Hematopoietic multipotent progenitor cell treated with erythropoietin and hydrocortisone succinate and interleukin-3 and kit ligand, for 8 days (in vitro differentiated cells): ENCODE measurements around the gene CPHXL2.
A peak's percentile ranks its signal among the peaks of the same experiment; 100 is the strongest.

Experiments
- DNase-seq: peaks from one replicate; pipeline ENCODE4 v3.0.0-alpha.2; 2015

CPHXL2 gene

GRCh38 chr16:75640598-75640997 is 36.2 kb downstream of the CPHXL2 start:
- no peak for DNase-seq

GRCh38 chr16:75635036-75635435 is 41.8 kb downstream of the CPHXL2 start:
- no peak for DNase-seq

- DNase-seq = no peak
Observed at GRCh38 chr16:75632857-75633256, 44.0 kb downstream of the CPHXL2 start.

GRCh38 chr16:75630052-75630451 is 46.8 kb downstream of the CPHXL2 start:
- no peak for DNase-seq

- DNase-seq = no peak
Observed at GRCh38 chr16:75629132-75629531, 47.7 kb downstream of the CPHXL2 start.

- DNase-seq = no peak
Observed at GRCh38 chr16:75628351-75628750, 48.5 kb downstream of the CPHXL2 start.

- peak; percentile 61 for DNase-seq
Observed at GRCh38 chr16:75627851-75628250, 49.0 kb downstream of the CPHXL2 start.

- DNase-seq = no peak
Observed at GRCh38 chr16:75626806-75627205, 50.0 kb downstream of the CPHXL2 start.

GRCh38 chr16:75624921-75625334 is 51.9 kb downstream of the CPHXL2 start:
- DNase-seq = no peak

- peak; percentile 98 for DNase-seq
Observed at GRCh38 chr16:75622761-75623605, 53.8 kb downstream of the CPHXL2 start, which contains the start of gene ADAT1. ADAT1 (minus strand) TSS chr16:75623281; CDS start chr16:75620799, 2,482 bp downstream.

- peak; percentile 93 for DNase-seq
Observed at GRCh38 chr16:75621170-75621477, 55.7 kb downstream of the CPHXL2 start.

- DNase-seq = peak; percentile 73
Observed at GRCh38 chr16:75620326-75621169, 56.3 kb downstream of the CPHXL2 start.

GRCh38 chr16:75618780-75619179 is 58.0 kb downstream of the CPHXL2 start:
- DNase-seq = no peak

GRCh38 chr16:75617121-75617520 is 59.7 kb downstream of the CPHXL2 start:
- DNase-seq = no peak

GRCh38 chr16:75616521-75617010 is 60.2 kb downstream of the CPHXL2 start:
- DNase-seq = no peak

GRCh38 chr16:75615619-75616018 is 61.2 kb downstream of the CPHXL2 start:
- DNase-seq = no peak

GRCh38 chr16:75614066-75614897 is 62.5 kb downstream of the CPHXL2 start:
- DNase-seq = no peak
